Measurements from ENCODE around the gene NANOS2. TPM values are rescaled to one million over a fixed set of nuclear protein-coding genes. Genes with fewer than 3 reads are reported as not detected.
A peak's percentile ranks its signal among the peaks of the same experiment; 100 is the strongest.

NANOS2 gene
- total and polyA plus RNA-seq, 2 of the 4 experiments (the other 2 are of a cell fraction), result not detected

DNA sequence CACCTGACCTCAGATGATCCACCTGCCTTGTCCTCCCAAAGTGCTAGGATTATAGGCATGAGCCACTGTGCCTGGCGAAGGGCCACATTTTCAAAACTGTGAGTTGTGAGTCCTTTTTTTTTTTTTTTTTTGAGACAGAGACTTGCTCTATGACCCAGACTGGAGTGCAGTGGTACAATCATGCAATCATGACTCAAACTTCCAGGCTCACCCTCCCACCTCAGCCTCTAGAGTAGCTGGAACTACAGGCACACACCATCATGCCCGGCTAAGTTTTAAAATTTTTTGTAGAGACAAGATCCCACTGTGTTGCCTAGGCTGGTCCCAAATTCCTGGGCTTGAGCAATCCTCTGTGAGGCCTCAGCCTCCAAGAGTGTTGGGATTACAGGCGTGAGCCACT is 8.4 kb downstream of the NANOS2 start:
- Histone ChIP-seq H2BK20ac (ENCODE audit: low read depth, low read length) (no peak overlapping the region), H3K9me1 (ENCODE audit: insufficient read depth, low read length) (peaks cover 3% of the 10 kb centered on the region; the same call in 1 of the 2 replicates), H2BK120ac (ENCODE audit: low read depth, low read length) (no peak overlapping the region), H3K27me3 (ENCODE audit: control insufficient read depth, insufficient read depth, low read length) (peaks cover 8% of the 10 kb centered on the region), H3K23ac (ENCODE audit: low read depth, low read length) (no peak overlapping the region), H3K79me1 (ENCODE audit: low read depth in 1 of 2, low read length in 2 of 2) (peaks cover 5 to 6% of the 10 kb centered on the region in 2 experiments; a peak in 3 of 4 replicates), H2BK15ac (ENCODE audit: low read depth, low read length) (no peak overlapping the region), H3K4ac (ENCODE audit: low read depth, low read length) (no peak overlapping the region), H3K4me3 (ENCODE audit: insufficient read depth, low read depth, low read length) (no peak overlapping the region), H3K36me3 (ENCODE audit: control insufficient read depth, insufficient read depth, low read length) (no peaks in the 10 kb centered on the region), H2AFZ (replicated peaks; ENCODE audit: low read length, poor library complexity) (no peak overlapping the region), H3K18ac (ENCODE audit: low read depth, low read length) (no peak overlapping the region), H4K5ac (ENCODE audit: low read depth, low read length) (no peak overlapping the region), H3K4me1 (ENCODE audit: control insufficient read depth, insufficient read depth, low read length) (0 out of 2 replicates have a peak, but pooled peaks cover 2% of the 10 kb centered on the region), H2AK5ac (ENCODE audit: low read depth, low read length) (no peak overlapping the region), H4K20me1 (ENCODE audit: insufficient read depth, low read length) (no peaks in the 10 kb centered on the region), H4K91ac (ENCODE audit: insufficient read depth, low read depth, low read length) (no peak overlapping the region), H3K14ac (replicated peaks; ENCODE audit: low read depth, low read length) (no peak overlapping the region), H4K8ac (ENCODE audit: low read depth in 2 of 2, low read length in 2 of 2) (no peak overlapping the region), H2AK9ac (replicated peaks; ENCODE audit: low read depth, low read length, poor library complexity) (no peak overlapping the region), H3K4me2 (ENCODE audit: low read depth, low read length) (no peak overlapping the region), H2BK5ac (ENCODE audit: low read depth, low read length, poor library complexity, severe bottlenecking) (no peak overlapping the region), H3K27ac (ENCODE audit: insufficient read depth, low read length) (no peak overlapping the region), H3K56ac (ENCODE audit: extremely low read depth, insufficient read depth, low read length) (no peak overlapping the region), H3K9ac (ENCODE audit: low read depth, low read length) (no peak overlapping the region), H3K9me3 (ENCODE audit: control insufficient read depth, insufficient read depth, low read length) (no peaks in the 10 kb centered on the region)
- no peak for ATAC-seq (ENCODE audit: low read depth)
- ChIA-PET CTCF (interaction anchor here (0.5 kb wide), 1 partner anchor 172 kb away, joined by 9 read pairs; no protein-coding TSS in a partner anchor), POLR2A (ENCODE audit: unreplicated experiment) (no interaction called here)
- BruUV-seq (replicated peaks), result no TSS peak
- intact Hi-C loops (cut with micrococcal nuclease), result no loop called here
- TF ChIP-seq BHLHE40 (IDR thresholded peaks at IDR 0.05; ENCODE audit: low read depth, low read length), result no peak
- TF ChIP-seq CEBPB (IDR thresholded peaks at IDR 0.05; ENCODE audit: low read depth, low read length), result no peak; the same call in 1 of the 2 replicates
- TF ChIP-seq SMC3 (IDR thresholded peaks at IDR 0.05; ENCODE audit: low read depth, low read length), result no peak
- TF ChIP-seq MAFK (IDR thresholded peaks at IDR 0.05; ENCODE audit: low read depth, low read length), result no peak
- no peak for TF ChIP-seq RFX5 (IDR thresholded peaks at IDR 0.05; ENCODE audit: low read depth, low read length)
- TF ChIP-seq MXI1 (IDR thresholded peaks at IDR 0.05; ENCODE audit: borderline replicate concordance, low read depth, low read length), result no peak
- TF ChIP-seq NFE2L2 (IDR thresholded peaks at IDR 0.05; ENCODE audit: low read depth, low read length), result no peak
- TF ChIP-seq, protein P1, sequence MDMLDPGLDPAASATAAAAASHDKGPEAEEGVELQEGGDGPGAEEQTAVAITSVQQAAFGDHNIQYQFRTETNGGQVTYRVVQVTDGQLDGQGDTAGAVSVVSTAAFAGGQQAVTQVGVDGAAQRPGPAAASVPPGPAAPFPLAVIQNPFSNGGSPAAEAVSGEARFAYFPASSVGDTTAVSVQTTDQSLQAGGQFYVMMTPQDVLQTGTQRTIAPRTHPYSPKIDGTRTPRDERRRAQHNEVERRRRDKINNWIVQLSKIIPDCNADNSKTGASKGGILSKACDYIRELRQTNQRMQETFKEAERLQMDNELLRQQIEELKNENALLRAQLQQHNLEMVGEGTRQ (IDR thresholded peaks at IDR 0.05; ENCODE audit: low read depth, low read length), result no peak
- TF ChIP-seq MAZ (IDR thresholded peaks at IDR 0.05; ENCODE audit: borderline replicate concordance, low read depth, low read length), result no peak
- no peak for TF ChIP-seq FOS (IDR thresholded peaks at IDR 0.05; ENCODE audit: low read depth, low read length)
- TF ChIP-seq CHD1 (IDR thresholded peaks at IDR 0.05; ENCODE audit: low read depth, low read length), result no peak
- no peak for TF ChIP-seq RCOR1 (IDR thresholded peaks at IDR 0.05; ENCODE audit: insufficient replicate concordance, low read length)
- dilution Hi-C loops (cut with HindIII; ENCODE audit: low sequenced_read_pairs, unreplicated experiment), result no loop called here
- 50% methylated on average over 2 of the region's 3 CpGs; no CpG with 5 or more reads in 1 of the 2 experiments for WGBS, 2 experiments (ENCODE audit: extremely low coverage in 2 of 2, insufficient read length in 1 of 2)
- DNase-seq, result peak; percentile 48
- in situ Hi-C loops (cut with MboI; ENCODE audit: low sequenced_read_pairs), result no loop called here
